H54 (cell line): Measurements from ENCODE around the gene C6orf132.
A peak's percentile ranks its signal among the peaks of the same experiment; 100 is the strongest.

Source experiments
- DNase-seq: peaks from one replicate; pipeline ENCODE4 v3.0.0; 2011; ENCODE audit warnings: low spot score, mixed read lengths; ENCODE audit not compliant: insufficient read length
- FAIRE-seq: peaks from 3 replicates; lab custom pipeline; 2011; peaks lifted over from hg19 to GRCh38; lab: Jason Lieb, UNC
- POLR2A ChIP-seq: IDR thresholded peaks from 2 replicates; pipeline ENCODE4 v1.6.1; 2011; ENCODE audit warnings: low read depth, mild to moderate bottlenecking, low read length

Gene C6orf132

DNA sequence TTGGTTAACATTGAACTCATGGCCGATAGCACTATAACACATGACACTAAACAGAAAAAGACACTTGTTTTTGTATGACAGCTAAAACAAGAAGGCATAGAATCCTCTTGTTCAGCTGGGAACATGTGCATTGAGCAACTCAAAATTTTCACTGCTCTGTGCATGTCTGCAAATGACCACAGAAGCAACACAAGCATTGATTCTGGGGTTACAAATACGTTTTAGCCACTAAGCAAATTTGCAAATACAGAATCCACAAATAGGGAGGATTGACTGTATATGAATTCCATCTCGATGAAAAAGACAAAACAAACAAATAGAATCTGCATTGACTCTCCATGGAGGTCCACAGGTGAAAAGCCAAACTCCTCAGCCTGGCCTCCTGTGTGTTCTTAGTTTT, 31.7 kb downstream of the C6orf132 start:
- TF ChIP-seq POLR2A, result no peak
- DNase-seq (no peak), FAIRE-seq (no peak)

DNA sequence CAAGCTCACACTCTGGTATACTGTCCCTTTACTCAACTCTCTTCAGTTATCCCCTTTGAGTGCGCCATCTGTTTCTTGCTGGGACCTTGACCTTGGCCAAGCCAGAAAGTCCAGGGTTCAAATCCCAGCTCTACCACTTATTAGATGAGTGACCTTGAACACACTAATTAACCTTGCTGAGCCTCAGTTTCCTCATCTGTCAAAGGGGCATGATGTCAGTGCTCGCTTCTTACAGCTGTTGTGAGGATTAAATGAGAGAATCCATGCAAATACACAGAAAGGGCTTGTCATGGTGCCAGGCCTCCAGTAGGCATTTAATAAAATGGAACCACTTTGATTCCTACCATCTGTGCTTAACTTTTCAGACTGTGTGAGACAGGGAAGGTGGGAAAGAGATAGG, 34.3 kb downstream of the C6orf132 start:
- no peak for TF ChIP-seq POLR2A
- DNase-seq (no peak), FAIRE-seq (no peak)

DNA sequence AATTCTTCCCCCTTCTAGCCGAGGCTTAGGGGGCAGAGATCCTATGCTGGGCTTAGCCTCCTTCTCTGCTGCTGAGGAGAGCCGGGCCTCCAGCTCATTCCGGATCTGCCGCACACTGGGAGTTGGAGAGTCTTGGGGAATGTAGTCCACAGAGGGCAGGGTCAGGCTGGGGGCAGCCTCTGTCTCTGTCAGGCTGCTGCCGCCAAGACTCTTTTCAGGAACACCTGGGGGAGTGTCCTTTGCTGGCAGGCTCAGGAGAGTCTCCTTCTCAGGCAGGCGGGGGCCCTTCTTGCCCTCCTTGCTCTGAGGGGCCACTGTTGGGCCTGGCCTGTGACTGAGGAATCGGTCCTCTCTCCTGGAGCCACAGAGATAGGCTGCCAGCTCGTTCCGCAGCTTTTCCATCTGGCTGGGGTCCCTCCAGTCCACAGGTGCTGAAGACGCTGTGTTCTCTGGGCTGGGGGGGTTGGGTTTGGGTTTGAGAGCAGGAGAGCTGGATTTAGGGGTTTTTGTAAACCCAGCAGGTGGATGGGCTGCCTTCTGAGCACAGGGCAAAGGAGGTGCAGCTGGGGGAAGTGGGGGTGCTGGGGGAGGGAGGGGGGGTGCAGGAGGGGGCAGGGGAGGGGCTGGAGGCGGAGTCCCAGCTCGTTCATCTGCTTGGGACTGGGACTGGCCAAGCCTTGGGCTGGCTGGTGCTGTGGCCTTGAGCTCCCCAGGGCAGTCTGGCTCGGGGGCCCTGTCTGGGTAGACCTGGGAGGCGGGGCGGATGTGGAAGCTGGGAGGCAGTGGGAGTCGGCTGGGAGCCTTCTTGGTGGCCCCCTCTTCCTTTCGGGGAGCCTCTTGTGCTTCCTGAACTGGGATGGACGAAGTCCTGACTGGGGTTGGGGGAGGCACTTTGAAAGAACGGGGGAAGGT, 36.1 kb downstream of the C6orf132 start:
- DNase-seq (no peak), FAIRE-seq (no peak)
- no peak for TF ChIP-seq POLR2A

DNA sequence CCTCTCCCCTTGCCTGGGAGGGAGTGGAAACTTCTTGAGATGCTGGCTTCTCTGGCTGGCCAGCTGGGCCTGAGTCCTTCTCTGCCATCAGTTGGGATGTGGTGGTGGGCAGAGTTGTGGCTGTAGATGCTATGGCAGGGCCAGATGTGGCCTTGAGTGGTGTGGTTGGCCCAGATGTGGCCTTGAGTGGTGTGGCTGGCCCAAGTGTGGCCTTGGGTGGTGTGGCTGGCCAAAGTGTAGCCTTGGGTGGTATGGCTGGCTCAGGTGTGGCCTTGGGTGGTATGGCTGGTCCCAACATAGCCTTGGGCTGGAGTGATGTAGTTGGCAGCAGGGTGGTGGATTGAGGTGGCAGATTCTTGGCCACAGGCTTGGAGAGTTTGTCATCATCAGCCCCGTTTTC, 36.7 kb downstream of the C6orf132 start:
- FAIRE-seq, result no peak
- no peak for DNase-seq
- TF ChIP-seq POLR2A, result no peak

DNA sequence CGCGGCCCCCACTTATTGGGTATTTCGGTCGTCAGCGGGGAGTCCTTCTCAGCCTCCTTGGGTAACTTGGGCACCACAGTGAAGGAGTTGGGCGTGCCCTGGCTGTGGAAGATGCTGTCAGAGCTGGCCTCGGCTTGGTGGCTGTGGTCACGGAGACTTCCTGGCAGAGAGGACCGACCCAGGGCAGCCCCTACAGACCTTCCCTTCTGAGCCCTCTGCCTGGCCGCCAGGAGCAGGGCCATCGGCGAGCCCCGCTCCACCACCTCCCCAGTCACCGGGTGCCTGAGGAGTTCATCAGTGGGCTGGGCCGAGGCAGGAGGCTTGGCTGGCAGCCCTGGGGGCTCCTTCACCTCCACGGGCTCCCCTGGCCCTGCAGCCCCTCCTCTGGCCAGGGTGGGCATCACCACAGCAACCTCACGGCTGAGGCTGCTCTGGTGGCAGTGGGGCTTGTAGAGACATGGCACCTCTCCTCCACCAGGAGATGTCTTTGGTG, 37.2 kb downstream of the C6orf132 start:
- DNase-seq (no peak), FAIRE-seq (no peak)
- no peak for TF ChIP-seq POLR2A

DNA sequence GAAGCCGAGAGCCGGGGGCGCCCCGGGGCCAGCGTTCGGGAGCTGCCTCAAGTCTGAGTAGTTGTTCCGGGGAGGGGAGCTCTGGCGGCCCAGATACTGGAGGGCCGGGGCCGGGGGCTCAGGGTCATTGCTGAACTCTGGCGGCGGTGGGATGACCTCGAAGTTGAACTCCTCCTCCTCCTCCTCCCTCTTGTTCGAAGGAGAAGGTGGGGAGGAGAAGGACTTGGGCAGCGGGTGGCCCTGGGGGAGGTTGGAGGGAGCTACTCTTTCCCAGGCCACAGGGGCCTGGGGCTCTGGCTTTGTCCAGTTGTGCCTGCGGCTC, 37.7 kb downstream of the C6orf132 start:
- DNase-seq (no peak), FAIRE-seq (no peak)
- TF ChIP-seq POLR2A, result no peak

DNA sequence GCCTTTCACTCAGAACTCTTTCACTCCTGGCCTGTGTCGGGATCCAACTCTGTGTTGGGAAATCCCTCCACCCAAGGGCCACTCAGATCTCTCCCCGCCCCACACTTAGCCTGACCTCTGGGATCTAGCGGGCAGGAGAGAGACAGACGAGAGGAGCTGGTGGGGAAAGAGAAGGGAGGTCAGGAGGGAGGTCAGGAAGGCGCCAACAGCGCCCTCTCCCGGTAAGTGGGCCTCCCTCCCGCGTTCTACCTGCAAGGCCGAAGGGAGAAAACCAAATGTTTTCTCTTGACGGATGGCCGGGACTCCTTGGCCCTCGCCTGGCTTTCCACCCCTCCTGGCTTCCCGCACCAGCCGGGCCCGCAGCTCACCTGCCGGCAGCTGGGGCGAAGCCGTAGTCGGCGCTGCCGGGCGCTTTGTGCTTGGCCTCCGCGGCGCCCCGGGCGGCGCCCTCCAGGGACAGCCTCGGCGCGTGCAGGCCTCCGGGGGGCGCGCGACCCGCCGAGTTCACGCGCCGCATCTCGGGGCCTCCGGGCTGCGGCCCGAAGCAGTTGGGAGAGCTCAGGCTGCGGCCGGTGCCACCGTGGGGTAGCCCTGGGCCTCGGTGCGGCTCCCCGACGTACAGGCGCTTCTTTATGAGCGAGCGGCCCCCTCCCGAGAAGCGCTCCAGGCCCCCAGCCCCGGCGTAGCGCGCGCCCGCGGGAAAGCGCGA, 38.2 kb downstream of the C6orf132 start:
- no peak for TF ChIP-seq POLR2A
- no peak for FAIRE-seq

DNA sequence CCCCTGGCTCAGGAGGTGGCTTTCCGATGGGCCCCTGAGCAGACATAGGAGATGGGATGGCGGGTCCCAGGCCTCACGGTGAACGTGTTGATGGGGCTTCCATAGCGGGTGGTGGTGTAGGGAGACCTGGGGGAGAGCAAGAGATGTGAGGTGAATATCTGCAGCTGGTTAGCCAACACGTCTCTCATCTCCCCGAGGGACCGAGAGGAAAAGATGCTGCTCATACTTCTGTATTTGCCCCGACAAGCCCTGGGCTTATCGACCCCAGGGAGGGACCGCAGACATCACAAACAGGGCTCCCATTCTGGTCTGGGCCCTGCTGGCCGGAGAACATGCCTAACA, 38.7 kb downstream of the C6orf132 start:
- no peak for DNase-seq

More for the DNA sequence above, 38.2 kb downstream of the C6orf132 start:
- DNase-seq, result no peak

DNA sequence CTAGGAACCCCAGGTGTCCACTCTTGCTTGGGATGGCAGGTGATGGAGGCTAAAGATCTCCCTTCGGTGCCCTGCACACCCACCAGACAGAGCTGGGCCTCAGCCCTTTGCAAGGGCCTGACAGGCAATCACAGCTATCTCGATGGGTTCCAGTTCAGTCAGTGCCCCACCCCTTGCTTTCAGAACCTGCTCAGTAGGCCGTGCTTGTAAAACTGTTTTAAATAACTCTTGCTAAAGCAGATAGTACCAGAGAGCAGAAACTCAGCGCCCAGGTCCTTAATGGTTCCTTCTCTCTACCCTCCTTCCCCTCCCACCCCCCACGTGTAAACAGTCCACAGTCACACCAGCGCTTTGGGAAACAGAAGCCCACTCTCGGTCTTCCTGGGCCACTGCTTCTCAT, 39.2 kb downstream of the C6orf132 start:
- no peak for TF ChIP-seq POLR2A
- FAIRE-seq (no peak), DNase-seq (no peak)

More for the DNA sequence above, 38.7 kb downstream of the C6orf132 start:
- no peak for TF ChIP-seq POLR2A
- no peak for FAIRE-seq

DNA sequence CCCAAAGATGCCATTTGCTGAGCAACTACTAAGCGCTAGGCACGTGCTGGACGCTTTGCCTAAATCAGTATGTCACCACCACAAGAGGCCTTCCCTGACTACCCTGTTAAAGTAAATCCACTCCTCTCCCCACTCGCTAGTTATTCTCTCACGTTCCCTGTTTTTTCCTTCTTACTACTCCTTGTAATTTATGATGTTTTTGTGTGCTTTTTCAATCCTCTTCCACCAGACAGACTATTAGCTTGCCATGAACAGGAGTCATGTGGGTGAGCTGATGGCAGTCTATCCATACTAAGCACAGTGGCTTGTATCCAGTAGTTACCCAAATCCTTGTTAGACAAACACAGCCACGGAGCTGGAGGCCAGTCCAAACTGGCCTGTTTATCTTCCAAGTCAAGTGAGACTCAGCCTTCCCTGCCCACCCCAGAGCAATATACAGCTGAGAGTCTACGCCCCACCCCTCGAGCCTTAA, 41.2 kb downstream of the C6orf132 start:
- FAIRE-seq (no peak), DNase-seq (no peak)

DNA sequence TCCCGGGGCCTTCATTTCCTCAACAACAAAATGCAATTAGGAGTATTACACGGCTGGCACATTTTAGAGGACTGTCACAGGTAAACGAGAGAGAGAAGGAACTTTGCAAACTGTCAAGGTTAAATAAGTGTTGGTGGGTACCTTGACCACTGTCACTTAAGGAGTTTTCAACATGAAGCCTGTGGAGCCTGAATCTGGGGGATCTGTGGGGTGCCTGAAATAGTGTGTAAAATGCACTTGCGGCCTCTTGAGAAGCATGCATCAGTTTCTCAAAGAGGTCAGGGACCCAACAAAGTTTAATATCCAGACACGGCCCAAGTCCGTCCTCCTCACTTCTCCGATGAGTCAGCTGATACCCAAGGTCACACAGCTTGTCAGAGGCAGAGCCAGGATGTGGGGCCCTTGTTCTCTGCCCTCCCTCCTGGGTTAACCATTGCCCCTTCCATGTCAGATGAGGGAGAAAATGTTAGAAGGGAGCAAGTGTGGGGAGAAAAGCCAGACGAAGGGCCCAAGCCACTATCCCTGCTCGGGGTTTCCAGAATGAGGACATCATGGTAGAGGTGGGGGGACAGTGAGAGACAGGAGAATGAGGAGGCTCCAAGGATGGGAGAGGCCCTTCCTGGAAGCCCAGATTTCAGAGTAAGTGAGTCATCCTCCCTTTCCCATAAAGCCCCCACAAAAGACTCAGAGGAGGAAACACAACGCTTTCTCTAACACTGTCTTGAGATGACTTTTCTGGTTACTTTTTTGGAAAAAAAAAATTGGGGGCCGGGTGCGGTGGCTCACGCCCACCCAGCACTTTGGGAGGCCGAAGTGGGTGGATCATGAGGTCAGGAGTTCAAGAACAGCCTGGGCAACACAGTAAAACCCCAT, 42.2 kb downstream of the C6orf132 start:
- DNase-seq, result peak; percentile 76
- no peak for TF ChIP-seq POLR2A
- no peak for FAIRE-seq

More for the DNA sequence above, 41.2 kb downstream of the C6orf132 start:
- no peak for TF ChIP-seq POLR2A

DNA sequence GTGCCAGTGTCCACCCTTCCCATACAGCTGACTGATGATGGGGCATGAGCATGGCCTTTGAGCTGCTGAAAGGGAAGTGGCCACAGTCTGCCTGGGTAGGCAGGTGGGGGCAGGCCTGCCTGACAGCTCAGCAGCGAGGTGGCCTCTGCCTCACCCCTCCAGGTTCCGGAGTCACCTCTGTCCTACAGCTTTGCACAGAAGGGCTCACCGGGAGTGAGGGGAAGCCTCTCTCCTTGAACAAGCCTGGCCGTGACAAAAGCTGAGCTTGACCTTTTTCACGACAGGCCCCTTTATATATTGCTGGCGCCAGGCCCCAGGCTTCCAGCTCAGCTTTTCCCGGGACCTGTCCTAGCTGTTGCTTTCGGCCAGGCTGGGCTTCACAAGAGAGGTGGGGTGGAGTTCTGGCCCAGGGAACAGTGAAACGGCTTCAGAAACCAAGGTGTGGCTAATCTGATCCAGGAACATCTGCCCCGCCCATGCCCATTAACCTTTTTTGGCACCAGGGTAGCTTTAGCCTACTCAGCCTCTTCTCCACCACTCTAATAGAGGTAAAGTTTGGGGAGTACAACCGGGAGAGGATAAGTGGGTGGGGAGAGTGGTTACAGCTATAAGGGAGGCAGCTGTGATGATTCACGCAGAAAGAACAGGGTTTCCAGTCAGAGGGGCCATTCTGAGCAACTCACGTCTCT, 42.9 kb downstream of the C6orf132 start:
- peak; percentile 75 for FAIRE-seq
- TF ChIP-seq POLR2A, result no peak
- peak; percentile 77 for DNase-seq
